Prostate gland (tissue), 2 donors: ENCODE measurements around the gene GULP1. TPM values are rescaled to one million over a fixed set of nuclear protein-coding genes. Genes with fewer than 3 reads are reported as not detected.
"Not testable (repeated sequence)": the region's sequence is repeated elsewhere in the genome, so short reads cannot be mapped to it uniquely, and the experiment has no call there.

Source experiments
- DNase-seq: peaks from one replicate; pipeline ENCODE4 v3.0.0-alpha.2; 2019; ENCODE audit warnings: low spot score
- H3K27ac ChIP-seq, 2 donors: fragments of 200-600 bp; sonication (generic); 2 replicates each; pipeline ENCODE4 v1.5.1; 2017 to 2019
- H3K27me3 ChIP-seq: fragments of 200-600 bp; sonication (generic); replicated peaks from 2 replicates; pipeline ENCODE4 v1.5.1; 2019; ENCODE audit not compliant: insufficient read depth
- H3K36me3 ChIP-seq, 2 donors: fragments of 200-600 bp; sonication (generic); 1 replicate in 1 of 2; 2 replicates in 1 of 2; pipeline versions ENCODE4 v1.5.1 to v1.8.1; 2017 to 2019
- H3K4me1 ChIP-seq: fragments of 200-600 bp; sonication (generic); replicated peaks from 2 replicates; pipeline ENCODE4 v1.5.1; 2019
- H3K4me3 ChIP-seq, 2 donors: fragments of 200-600 bp; sonication (generic); 2 replicates each; pipeline ENCODE4 v1.5.1; 2017 to 2019
- H3K9me3 ChIP-seq: fragments of 200-600 bp; sonication (generic); 2 replicates; pipeline ENCODE4 v1.5.1; 2017
- POLR2A ChIP-seq: fragments of 450-650 bp; IDR thresholded peaks from one replicate; pipeline ENCODE4 v1.6.1; 2016; ENCODE audit warnings: antibody characterized with exemption, mild to moderate bottlenecking
- POLR2AphosphoS5 ChIP-seq: sonication (generic); formaldehyde crosslinking; IDR thresholded peaks from one replicate; pipeline ENCODE4 v1.6.1; 2017; ENCODE audit warnings: antibody characterized with exemption
- WGBS: methylation state at CpG from one replicate; pipeline ENCODE4 v1.1.5; 2018; 5-methylcytosine and 5-hydroxymethylcytosine counted together
- intact Hi-C: fragments of 100-400 bp; cut with DNase I; formaldehyde crosslinking; loops from one replicate; pipeline ENCODE4 v1.14.2; 2022
- total RNA-seq, 2 donors: library from RNA; depleted of rRNA; stranded (reverse); fragments of >200 nt; gene quantifications; one replicate each; pipeline ENCODE4 v1.1.0, GENCODE V29; 2016
- TF ChIP-seq, protein P1 (sequence below), 4 experiments: fragments of 200-600 bp in 2 of 4; fragments of 450-650 bp in 2 of 4; sonication (generic) in 2 of 4; IDR thresholded peaks; 1 replicate in 3 of 4; 2 replicates in 1 of 4; pipeline ENCODE4 v1.5.1; 2016 to 2019; ENCODE audit warnings: antibody characterized with exemption in 4 of 4, mild to moderate bottlenecking in 2 of 4, moderate library complexity in 2 of 4

GULP1 gene
- total RNA-seq, 2 donors from 2014 or later, result 29.3 to 45.4 TPM

DNA sequence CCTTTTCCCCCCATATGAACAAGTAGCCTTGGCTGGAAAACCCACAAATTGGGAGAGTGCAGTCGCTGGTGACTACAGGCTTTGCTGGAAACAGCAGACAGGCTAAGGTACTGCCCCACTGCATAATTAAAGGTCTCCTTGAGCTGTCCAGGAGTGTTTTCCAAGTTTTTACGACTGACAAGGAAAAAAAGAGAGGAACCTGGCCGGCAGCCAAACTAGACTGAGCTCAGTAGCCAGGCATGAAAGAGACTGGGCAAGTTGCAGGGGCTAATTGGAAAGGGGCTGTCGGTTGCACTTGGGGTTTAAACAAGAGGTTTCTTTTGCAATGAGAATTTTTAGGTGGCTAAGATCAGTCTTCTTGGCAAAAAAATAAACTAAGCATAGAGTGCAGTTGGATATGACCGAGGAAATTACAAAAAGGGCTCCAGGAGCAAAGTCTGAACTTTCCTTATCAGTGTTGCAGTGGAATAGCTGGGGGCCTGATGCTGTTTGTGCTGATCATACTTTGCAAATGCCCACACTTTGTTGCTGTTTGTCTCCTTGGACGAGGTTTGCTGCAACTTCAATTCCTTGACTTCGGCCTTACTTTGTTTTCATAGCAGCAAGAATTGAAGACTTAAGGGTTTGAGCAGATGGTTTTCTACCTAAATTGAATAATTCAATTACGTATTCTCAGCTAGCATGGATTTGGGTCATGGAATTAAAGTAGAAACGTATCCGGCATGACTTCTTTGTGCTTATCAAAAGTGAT, 2.1 kb downstream of the GULP1 start:
- H3K9me3 ChIP-seq, result no peaks in the 10 kb centered on the region
- WGBS, result 14% methylated on average over 10 of the region's 10 CpGs
- DNase-seq, result peak; percentile 81
- peak; percentile 12 for TF ChIP-seq POLR2AphosphoS5
- no peak for TF ChIP-seq POLR2A
- no peaks in the 10 kb centered on the region for H3K36me3 ChIP-seq
- H3K27me3 ChIP-seq, result no peaks in the 10 kb centered on the region
- intact Hi-C loops, result loop anchor here (5.0 to 10.0 kb wide), 3 partner anchors 74 to 684 kb away; no protein-coding TSS in a partner anchor
- H3K4me3 ChIP-seq, result peak overlapping the region; percentile 74 to 82
- H3K4me1 ChIP-seq, result peaks cover 6% of the 10 kb centered on the region
- peak overlapping the region; percentile 98 to 99 for H3K27ac ChIP-seq

DNA sequence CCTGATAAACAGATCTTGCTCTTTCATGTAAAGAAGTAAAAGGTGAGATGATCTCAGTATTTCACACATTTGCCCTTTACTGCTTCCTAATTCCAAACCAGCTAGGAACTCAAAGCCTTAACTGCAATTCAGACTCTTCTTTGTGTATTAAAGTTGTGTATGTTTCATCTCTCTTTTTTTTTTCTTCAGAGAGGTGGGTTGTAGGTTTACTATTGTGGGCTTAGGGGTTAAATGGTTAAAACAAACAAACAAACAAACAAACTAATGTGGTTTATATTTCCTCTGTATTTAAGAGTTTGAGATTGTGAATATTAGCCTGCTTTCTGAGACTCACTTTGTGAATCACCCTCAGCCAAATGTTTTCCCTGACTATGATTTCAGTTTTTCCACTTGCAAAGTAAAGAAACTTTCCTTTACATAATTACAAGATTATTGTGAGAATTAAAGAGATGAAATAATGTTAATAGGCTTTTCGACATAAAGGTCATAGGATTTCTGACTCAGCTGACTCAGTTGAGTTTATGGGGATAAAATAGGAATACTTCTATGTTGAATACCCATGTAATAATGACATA, 2.8 kb downstream of the GULP1 start:
- Histone ChIP-seq H3K27ac (peak overlapping the region; percentile 98 to 99), H3K4me1 (peaks cover 6% of the 10 kb centered on the region), H3K27me3 (no peaks in the 10 kb centered on the region), H3K36me3 (no peaks in the 10 kb centered on the region), H3K9me3 (no peaks in the 10 kb centered on the region), H3K4me3 (peak overlapping the region; percentile 74 to 82)
- TF ChIP-seq POLR2A (no peak), POLR2AphosphoS5 (no peak)
- TF ChIP-seq, protein P1, sequence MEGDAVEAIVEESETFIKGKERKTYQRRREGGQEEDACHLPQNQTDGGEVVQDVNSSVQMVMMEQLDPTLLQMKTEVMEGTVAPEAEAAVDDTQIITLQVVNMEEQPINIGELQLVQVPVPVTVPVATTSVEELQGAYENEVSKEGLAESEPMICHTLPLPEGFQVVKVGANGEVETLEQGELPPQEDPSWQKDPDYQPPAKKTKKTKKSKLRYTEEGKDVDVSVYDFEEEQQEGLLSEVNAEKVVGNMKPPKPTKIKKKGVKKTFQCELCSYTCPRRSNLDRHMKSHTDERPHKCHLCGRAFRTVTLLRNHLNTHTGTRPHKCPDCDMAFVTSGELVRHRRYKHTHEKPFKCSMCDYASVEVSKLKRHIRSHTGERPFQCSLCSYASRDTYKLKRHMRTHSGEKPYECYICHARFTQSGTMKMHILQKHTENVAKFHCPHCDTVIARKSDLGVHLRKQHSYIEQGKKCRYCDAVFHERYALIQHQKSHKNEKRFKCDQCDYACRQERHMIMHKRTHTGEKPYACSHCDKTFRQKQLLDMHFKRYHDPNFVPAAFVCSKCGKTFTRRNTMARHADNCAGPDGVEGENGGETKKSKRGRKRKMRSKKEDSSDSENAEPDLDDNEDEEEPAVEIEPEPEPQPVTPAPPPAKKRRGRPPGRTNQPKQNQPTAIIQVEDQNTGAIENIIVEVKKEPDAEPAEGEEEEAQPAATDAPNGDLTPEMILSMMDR (IDR thresholded peaks at IDR 0.05), result no peak
- WGBS, result 38% methylated on average over 1 of the region's 1 CpG
- no peak for DNase-seq
- intact Hi-C loops, result loop anchor here (5.0 to 10.0 kb wide), 3 partner anchors 73 to 683 kb away; no protein-coding TSS in a partner anchor

DNA sequence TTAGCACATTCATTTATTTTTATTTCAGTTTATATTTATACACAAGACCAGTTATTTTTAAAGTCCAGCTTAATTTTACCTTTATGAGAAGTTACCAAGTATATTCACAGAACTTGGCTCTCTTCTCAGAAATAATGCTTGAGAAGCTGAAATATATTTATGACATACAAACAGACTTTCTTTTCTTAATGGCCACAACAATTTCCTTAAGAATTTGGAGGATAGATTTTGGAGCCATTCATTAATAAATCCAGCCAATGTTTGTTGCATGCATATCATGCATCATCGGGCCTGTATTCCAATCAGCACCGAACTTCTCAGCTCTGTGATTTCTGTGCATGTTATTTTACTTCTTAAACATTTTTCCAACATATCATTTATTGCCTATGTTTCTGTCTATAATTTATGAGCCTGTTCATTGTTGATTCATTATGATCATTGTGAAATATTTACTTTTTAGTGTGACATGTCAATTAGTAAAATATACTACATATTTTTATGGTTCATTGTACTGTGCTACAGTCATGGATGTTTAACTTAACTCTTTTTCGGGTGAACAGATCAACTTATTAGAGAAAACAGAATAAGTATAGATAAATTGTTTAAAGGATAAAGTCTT, 3.5 kb downstream of the GULP1 start:
- H3K9me3 ChIP-seq, result no peaks in the 10 kb centered on the region
- H3K27me3 ChIP-seq, result no peaks in the 10 kb centered on the region
- H3K27ac ChIP-seq, result peak overlapping the region; percentile 98 to 99
- intact Hi-C loops, result loop anchor here (10.0 kb wide), 1 partner anchor 210 kb away; no protein-coding TSS in a partner anchor
- peaks cover 6% of the 10 kb centered on the region for H3K4me1 ChIP-seq
- H3K36me3 ChIP-seq, result no peaks in the 10 kb centered on the region
- TF ChIP-seq POLR2A (no peak), POLR2AphosphoS5 (no peak)
- TF ChIP-seq, protein P1 (IDR thresholded peaks at IDR 0.05), result no peak
- 79% methylated on average over 3 of the region's 3 CpGs for WGBS
- DNase-seq, result no peak
- H3K4me3 ChIP-seq, result no peak overlapping the region

DNA sequence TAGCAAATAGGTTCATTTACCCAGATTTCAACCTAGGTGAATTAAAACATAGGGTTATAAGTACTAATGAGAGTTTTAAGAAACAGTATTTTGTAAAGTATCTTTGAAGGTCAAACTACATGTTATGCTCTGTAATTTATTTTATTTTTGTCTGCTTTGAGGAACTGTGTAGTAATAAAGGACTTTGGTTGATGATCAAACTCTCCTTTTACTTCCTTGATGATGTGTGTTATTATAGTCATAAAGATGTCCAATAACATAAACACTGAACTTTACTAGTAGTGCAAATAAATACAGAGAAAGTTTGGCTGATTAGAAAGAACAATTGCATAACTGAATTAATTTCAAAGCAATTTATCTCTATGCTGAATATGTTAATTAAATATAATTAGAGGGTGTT, 6.3 kb downstream of the GULP1 start:
- no peak overlapping the region for H3K27ac ChIP-seq
- no peaks in the 10 kb centered on the region for H3K36me3 ChIP-seq
- TF ChIP-seq POLR2AphosphoS5 (no peak), POLR2A (no peak)
- TF ChIP-seq, protein P1 (IDR thresholded peaks at IDR 0.05), result no peak
- DNase-seq, result no peak
- H3K27me3 ChIP-seq, result no peaks in the 10 kb centered on the region
- H3K4me1 ChIP-seq, result no peaks in the 10 kb centered on the region
- intact Hi-C loops, result loop anchor here (10.0 kb wide), 1 partner anchor 207 kb away; no protein-coding TSS in a partner anchor
- H3K9me3 ChIP-seq, result no peaks in the 10 kb centered on the region
- no peak overlapping the region for H3K4me3 ChIP-seq

DNA sequence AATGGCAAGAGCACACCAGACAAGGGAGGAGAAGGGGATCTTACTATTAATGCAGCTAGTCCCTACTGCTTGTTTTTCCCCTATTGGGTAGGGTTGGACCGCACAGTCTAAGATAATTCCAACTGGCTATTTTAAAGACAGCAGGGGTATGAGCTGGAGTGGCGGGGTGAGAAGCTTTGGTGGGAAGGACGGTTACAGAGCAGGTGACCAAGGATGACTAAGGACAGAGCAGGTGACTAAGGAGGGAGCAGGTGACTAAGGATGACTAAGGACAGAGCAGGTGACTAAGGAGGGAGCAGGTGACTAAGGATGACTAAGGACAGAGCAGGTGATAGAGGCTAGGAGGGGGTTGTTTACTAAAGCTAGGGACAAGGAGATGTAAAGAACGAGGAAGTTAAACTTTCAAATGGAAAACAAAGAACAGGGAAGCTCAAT, 7.3 kb downstream of the GULP1 start:
- intact Hi-C loops, result loop anchor here (10.0 kb wide), 1 partner anchor 206 kb away; no protein-coding TSS in a partner anchor

More for the DNA sequence above, 7.3 kb downstream of the GULP1 start:
- H3K36me3 ChIP-seq, H3K27ac ChIP-seq, H3K9me3 ChIP-seq, H3K4me1 ChIP-seq, H3K27me3 ChIP-seq, H3K4me3 ChIP-seq, DNase-seq: not testable (repeated sequence)
- 95% methylated on average over 4 of the region's 4 CpGs for WGBS
